Measurements from ENCODE around the gene STARD6.

DNA sequence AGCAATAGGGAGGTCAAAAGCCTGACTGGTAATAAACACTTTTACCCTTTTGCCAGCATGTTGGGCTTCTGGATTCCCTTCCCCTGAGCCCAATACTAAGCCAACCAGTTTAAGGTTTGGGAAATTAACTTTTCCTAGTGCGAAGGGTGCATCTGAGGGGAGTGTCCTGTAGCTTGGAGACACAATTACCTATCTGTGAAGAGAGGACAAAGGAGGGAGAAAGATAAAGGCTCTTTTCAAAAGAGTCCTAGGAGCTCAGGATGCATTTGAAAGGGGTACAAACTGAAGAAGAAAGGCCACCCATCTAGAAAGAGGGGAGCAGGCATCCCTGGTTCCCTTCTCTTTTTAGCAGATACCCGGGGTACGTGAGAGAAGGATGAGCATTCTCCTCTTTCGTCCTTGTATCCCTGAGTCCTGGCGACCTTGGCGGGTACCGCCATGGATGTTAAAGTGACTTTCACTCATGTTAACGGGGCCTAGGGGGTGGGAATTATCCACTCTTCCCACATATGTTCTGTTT, 25.1 kb upstream of the STARD6 start:
- TF ChIP-seq, protein P1, sequence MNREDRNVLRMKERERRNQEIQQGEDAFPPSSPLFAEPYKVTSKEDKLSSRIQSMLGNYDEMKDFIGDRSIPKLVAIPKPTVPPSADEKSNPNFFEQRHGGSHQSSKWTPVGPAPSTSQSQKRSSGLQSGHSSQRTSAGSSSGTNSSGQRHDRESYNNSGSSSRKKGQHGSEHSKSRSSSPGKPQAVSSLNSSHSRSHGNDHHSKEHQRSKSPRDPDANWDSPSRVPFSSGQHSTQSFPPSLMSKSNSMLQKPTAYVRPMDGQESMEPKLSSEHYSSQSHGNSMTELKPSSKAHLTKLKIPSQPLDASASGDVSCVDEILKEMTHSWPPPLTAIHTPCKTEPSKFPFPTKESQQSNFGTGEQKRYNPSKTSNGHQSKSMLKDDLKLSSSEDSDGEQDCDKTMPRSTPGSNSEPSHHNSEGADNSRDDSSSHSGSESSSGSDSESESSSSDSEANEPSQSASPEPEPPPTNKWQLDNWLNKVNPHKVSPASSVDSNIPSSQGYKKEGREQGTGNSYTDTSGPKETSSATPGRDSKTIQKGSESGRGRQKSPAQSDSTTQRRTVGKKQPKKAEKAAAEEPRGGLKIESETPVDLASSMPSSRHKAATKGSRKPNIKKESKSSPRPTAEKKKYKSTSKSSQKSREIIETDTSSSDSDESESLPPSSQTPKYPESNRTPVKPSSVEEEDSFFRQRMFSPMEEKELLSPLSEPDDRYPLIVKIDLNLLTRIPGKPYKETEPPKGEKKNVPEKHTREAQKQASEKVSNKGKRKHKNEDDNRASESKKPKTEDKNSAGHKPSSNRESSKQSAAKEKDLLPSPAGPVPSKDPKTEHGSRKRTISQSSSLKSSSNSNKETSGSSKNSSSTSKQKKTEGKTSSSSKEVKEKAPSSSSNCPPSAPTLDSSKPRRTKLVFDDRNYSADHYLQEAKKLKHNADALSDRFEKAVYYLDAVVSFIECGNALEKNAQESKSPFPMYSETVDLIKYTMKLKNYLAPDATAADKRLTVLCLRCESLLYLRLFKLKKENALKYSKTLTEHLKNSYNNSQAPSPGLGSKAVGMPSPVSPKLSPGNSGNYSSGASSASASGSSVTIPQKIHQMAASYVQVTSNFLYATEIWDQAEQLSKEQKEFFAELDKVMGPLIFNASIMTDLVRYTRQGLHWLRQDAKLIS (CRISPR knock-in tag; IDR thresholded peaks at IDR 0.05; ENCODE audit: borderline replicate concordance): no peak
- TF ChIP-seq JAZF1 (CRISPR knock-in tag; IDR thresholded peaks at IDR 0.05): no peak
- TF ChIP-seq, protein P2, sequence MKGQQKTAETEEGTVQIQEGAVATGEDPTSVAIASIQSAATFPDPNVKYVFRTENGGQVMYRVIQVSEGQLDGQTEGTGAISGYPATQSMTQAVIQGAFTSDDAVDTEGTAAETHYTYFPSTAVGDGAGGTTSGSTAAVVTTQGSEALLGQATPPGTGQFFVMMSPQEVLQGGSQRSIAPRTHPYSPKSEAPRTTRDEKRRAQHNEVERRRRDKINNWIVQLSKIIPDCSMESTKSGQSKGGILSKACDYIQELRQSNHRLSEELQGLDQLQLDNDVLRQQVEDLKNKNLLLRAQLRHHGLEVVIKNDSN (CRISPR knock-in tag; IDR thresholded peaks at IDR 0.05): no peak
- TF ChIP-seq, protein P3, sequence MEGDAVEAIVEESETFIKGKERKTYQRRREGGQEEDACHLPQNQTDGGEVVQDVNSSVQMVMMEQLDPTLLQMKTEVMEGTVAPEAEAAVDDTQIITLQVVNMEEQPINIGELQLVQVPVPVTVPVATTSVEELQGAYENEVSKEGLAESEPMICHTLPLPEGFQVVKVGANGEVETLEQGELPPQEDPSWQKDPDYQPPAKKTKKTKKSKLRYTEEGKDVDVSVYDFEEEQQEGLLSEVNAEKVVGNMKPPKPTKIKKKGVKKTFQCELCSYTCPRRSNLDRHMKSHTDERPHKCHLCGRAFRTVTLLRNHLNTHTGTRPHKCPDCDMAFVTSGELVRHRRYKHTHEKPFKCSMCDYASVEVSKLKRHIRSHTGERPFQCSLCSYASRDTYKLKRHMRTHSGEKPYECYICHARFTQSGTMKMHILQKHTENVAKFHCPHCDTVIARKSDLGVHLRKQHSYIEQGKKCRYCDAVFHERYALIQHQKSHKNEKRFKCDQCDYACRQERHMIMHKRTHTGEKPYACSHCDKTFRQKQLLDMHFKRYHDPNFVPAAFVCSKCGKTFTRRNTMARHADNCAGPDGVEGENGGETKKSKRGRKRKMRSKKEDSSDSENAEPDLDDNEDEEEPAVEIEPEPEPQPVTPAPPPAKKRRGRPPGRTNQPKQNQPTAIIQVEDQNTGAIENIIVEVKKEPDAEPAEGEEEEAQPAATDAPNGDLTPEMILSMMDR (IDR thresholded peaks at IDR 0.05): no peak
